Articular chondrocyte of knee joint (primary cell): ENCODE data around the gene ELL3. TPM values are rescaled to one million over a fixed set of nuclear protein-coding genes. Genes with fewer than 3 reads are reported as not detected.

Source experiments
- small RNA-seq: library from RNA; depleted of rRNA; stranded (forward); fragments of <200 nt; gene quantifications from one replicate; pipeline ENCODE3, GENCODE V24; 2012
- total RNA-seq: library from RNA; depleted of rRNA; stranded (reverse); fragments of >200 nt; gene quantifications from 2 replicates; pipeline ENCODE4 v1.2.3, GENCODE V29; 2012

Gene ELL3
- total RNA-seq: 3.1 and 6.6 TPM in 2 replicates

GRCh38 chr15:43776718-43777266, at the start of gene ELL3:
TSS of gene ELL3 (minus strand) at chr15:43776966. CDS start at chr15:43776901, 65 bp downstream.

GRCh38 chr15:43824302-43825246, 47.8 kb upstream of the ELL3 start, which contains the start of gene MFAP1:
TSS of gene MFAP1 (minus strand) at chr15:43824690. CDS start at chr15:43824569, 121 bp downstream.

GRCh38 chr15:43800286-43801141, 23.7 kb upstream of the ELL3 start, which contains the start of gene HYPK:
TSS of gene HYPK (plus strand) at chr15:43800599. CDS start at chr15:43800623, 24 bp downstream.

GRCh38 chr15:43799945-43800285, 23.1 kb upstream of the ELL3 start, which contains the start of gene SERINC4:
TSS of gene SERINC4 (minus strand) at chr15:43800220. CDS start at chr15:43799986, 234 bp downstream.

GRCh38 chr15:43791993-43792760, 15.4 kb upstream of the ELL3 start, which contains the start of gene SERF2:
TSS of gene SERF2 (plus strand) at chr15:43792320. CDS start at chr15:43792377, 57 bp downstream.

GRCh38 chr15:43746245-43746902, 30.4 kb downstream of the ELL3 start, which contains the start of gene PDIA3:
TSS of gene PDIA3 (plus strand) at chr15:43746438. CDS start at chr15:43746540, 102 bp downstream.

Small RNA genes lying within 50 kb of the gene (small RNA-seq; reads per million reads assigned to genes)
- gene MIR1282: not detected
- not detected for gene RNU6-354P

Other genes with a start within 250 kb of the ELL3 start
- 23.9 and 24.0 TPM in 2 replicates for gene PPIP5K1, start 186.8 kb downstream of the ELL3 start, total RNA-seq
- gene CKMT1B, start 182.9 kb downstream of the ELL3 start, total RNA-seq: not detected in 2 replicates
- 0.26 and 0.32 TPM in 2 replicates for gene STRC, start 158.2 kb downstream of the ELL3 start, total RNA-seq
- 1.5 and 1.8 TPM in 2 replicates for gene CATSPER2, start 128.1 kb downstream of the ELL3 start, total RNA-seq
- not detected in 2 replicates for gene CKMT1A, start 83.1 kb downstream of the ELL3 start, total RNA-seq
- gene PDIA3, start 30.5 kb downstream of the ELL3 start, total RNA-seq: 287 and 297 TPM in 2 replicates
- gene SERF2, start 15.4 kb upstream of the ELL3 start, total RNA-seq: 291 and 610 TPM in 2 replicates
- 0.13 TPM in 1 of 2 replicates, not detected in the other for gene SERINC4, start 23.3 kb upstream of the ELL3 start, total RNA-seq
- gene HYPK, start 23.6 kb upstream of the ELL3 start, total RNA-seq: 5.5 and 10.7 TPM in 2 replicates
- gene MFAP1, start 47.7 kb upstream of the ELL3 start, total RNA-seq: 23.9 and 32.3 TPM in 2 replicates
- 14.1 and 19.5 TPM in 2 replicates for gene WDR76, start 50.0 kb upstream of the ELL3 start, total RNA-seq